NCI-H1092 treated with DMSO at 0.1 percent for 48 hours (cell line): ENCODE measurements around the gene COL19A1.
A peak's percentile ranks its signal among the peaks of the same experiment; 100 is the strongest.
"Not testable (repeated sequence)": the region's sequence is repeated elsewhere in the genome, so short reads cannot be mapped to it uniquely, and the experiment has no call there.

ENCODE experiments used
- DNase-seq: peaks from one replicate; lab custom pipeline; 2025; lab: John Stamatoyannopoulos, UW

Gene COL19A1

GRCh38 chr6:69866770-69867638 lies 648 bp downstream of the COL19A1 start:
- peak; percentile 36 for DNase-seq

- DNase-seq: no peak
These were observed 1.3 kb downstream of the COL19A1 start for GRCh38 chr6:69867639-69867976.

GRCh38 chr6:69868252-69868804 lies 2.0 kb downstream of the COL19A1 start:
- DNase-seq: no peak

- no peak for DNase-seq
These were observed 2.6 kb downstream of the COL19A1 start for GRCh38 chr6:69868961-69869360.

- no peak for DNase-seq
These were observed 4.8 kb downstream of the COL19A1 start for GRCh38 chr6:69871107-69871506.

GRCh38 chr6:69873291-69873690 lies 6.9 kb downstream of the COL19A1 start:
- no peak for DNase-seq

GRCh38 chr6:69875715-69876114 lies 9.4 kb downstream of the COL19A1 start:
- DNase-seq: no peak

- no peak for DNase-seq
These were observed 12.4 kb downstream of the COL19A1 start for GRCh38 chr6:69878795-69879194.

GRCh38 chr6:69880601-69881000 lies 14.2 kb downstream of the COL19A1 start:
- DNase-seq: no peak

GRCh38 chr6:69881322-69882151 lies 15.2 kb downstream of the COL19A1 start:
- DNase-seq: no peak

- no peak for DNase-seq
These were observed 17.2 kb downstream of the COL19A1 start for GRCh38 chr6:69883551-69883950.

GRCh38 chr6:69884231-69884630 lies 17.9 kb downstream of the COL19A1 start:
- no peak for DNase-seq

GRCh38 chr6:69887026-69887425 lies 20.7 kb downstream of the COL19A1 start:
- DNase-seq: no peak

GRCh38 chr6:69887714-69888345 lies 21.5 kb downstream of the COL19A1 start:
- DNase-seq: no peak

- DNase-seq: no peak
These were observed 22.3 kb downstream of the COL19A1 start for GRCh38 chr6:69888482-69889233.

GRCh38 chr6:69889234-69889974 lies 23.0 kb downstream of the COL19A1 start:
- not testable (repeated sequence) for DNase-seq

GRCh38 chr6:69892561-69892960 lies 26.2 kb downstream of the COL19A1 start:
- DNase-seq: not testable (repeated sequence)

GRCh38 chr6:69893266-69893665 lies 26.9 kb downstream of the COL19A1 start:
- DNase-seq: not testable (repeated sequence)

- DNase-seq: no peak
These were observed 28.4 kb downstream of the COL19A1 start for GRCh38 chr6:69894578-69895347.

GRCh38 chr6:69895396-69895795 lies 29.0 kb downstream of the COL19A1 start:
- no peak for DNase-seq
